H1 (cell line): ENCODE measurements around the gene ASPRV1. TPM values are rescaled to one million over a fixed set of nuclear protein-coding genes. Genes with fewer than 3 reads are reported as not detected.

Experiments used
- HDAC2 ChIP-seq, 2 experiments: fragments of 300-600 bp in 1 of 2; sonication (generic) in 1 of 2; IDR thresholded peaks; 2 replicates each; pipeline ENCODE4 v1.6.1; 2011 to 2012; ENCODE audit warnings: low read depth in 2 of 2, low read length in 2 of 2, mild to moderate bottlenecking in 2 of 2, moderate library complexity in 2 of 2, borderline replicate concordance in 1 of 2, inconsistent platforms in 1 of 2
- KDM4A ChIP-seq: IDR thresholded peaks from one replicate; pipeline ENCODE4 v1.7.1; 2012; ENCODE audit warnings: low read depth, mild to moderate bottlenecking, moderate library complexity, low read length, inconsistent platforms; ENCODE audit not compliant: severe bottlenecking
- SIX5 ChIP-seq: IDR thresholded peaks from 2 replicates; pipeline ENCODE4 v1.6.1; 2011; ENCODE audit warnings: mild to moderate bottlenecking, low read depth, low read length
- ZNF274 ChIP-seq: IDR thresholded peaks from 2 replicates; pipeline ENCODE4 v1.7.0; 2012; ENCODE audit warnings: low read length, borderline replicate concordance; ENCODE audit errors: extremely low read depth
- polyA plus RNA-seq, 7 experiments: library from polyadenylated mRNA; depleted of rRNA in 3 of 7; stranded (reverse) in 5 of 7; unstranded in 2 of 7; fragments of >200 nt in 5 of 7; fragments of 200-250 nt in 2 of 7; gene quantifications; 1 replicate in 5 of 7; 2 replicates in 1 of 7; 4 replicates in 1 of 7; pipeline versions ENCODE4 v1.2.1 to v1.2.3, GENCODE V29; 2011 to 2013; ENCODE audit warnings: missing spikeins in 2 of 7, mixed read lengths in 2 of 7
- total RNA-seq: library from RNA; stranded (reverse); fragmentation: NEBNext Ultra II Directional; extraction: Animal tissue kit (Norgen Biotek cat#: 25700); gene quantifications from 2 replicates; pipeline ENCODE4 v1.2.1, GENCODE V29; 2021
- TF ChIP-seq, protein P1 (sequence below): IDR thresholded peaks from 2 replicates; pipeline ENCODE4 v1.6.1; 2012; ENCODE audit warnings: low read length, inconsistent platforms

Gene ASPRV1
- total and polyA plus RNA-seq, 2 of the 8 experiments (the other 6 are each of a cell fraction or from before 2014, with no cell fraction given) = 0.59 to 0.95 TPM

DNA sequence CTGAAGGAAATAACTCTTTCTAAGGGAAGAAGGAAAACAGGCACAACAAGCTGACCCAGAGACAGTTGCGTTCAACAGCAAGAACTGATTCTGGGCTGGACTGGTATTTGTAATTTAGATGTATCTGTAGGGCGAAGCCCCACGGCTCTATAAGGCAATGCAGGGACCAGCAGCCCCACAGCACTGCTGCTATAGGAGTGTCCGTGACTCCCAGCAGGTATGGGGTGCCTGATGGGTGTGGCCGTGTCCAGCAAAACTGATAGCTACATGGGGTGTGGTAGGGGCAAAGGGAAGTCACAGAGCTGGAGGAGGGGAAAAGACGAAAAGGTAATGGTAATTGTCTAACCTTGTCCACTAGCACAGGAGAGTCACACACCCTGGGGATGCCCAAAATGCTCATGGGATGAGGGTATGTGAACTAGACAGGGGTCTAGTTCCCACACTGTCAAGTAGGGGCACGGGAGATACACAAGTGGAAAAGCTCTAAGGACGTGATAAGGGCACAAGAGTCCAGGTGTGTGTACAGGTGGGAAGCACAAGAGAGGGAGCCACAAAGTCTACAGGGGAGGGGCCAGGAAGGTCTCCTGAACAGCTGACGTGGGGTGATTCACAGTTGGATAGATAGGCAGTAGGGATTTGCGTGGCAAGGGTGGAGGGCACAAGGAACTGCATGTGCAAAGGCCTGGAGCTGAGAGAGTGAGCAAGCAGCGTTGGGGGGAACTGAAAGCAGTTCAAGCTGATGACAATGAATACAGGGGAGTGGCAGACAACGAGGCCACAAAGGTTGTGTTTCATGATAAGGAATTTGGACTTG lies 48.5 kb upstream of the ASPRV1 start (continued):
- TF ChIP-seq SIX5 = no peak
- TF ChIP-seq, protein P1, sequence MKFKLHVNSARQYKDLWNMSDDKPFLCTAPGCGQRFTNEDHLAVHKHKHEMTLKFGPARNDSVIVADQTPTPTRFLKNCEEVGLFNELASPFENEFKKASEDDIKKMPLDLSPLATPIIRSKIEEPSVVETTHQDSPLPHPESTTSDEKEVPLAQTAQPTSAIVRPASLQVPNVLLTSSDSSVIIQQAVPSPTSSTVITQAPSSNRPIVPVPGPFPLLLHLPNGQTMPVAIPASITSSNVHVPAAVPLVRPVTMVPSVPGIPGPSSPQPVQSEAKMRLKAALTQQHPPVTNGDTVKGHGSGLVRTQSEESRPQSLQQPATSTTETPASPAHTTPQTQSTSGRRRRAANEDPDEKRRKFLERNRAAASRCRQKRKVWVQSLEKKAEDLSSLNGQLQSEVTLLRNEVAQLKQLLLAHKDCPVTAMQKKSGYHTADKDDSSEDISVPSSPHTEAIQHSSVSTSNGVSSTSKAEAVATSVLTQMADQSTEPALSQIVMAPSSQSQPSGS = no peak
- no peak for TF ChIP-seq KDM4A
- no peak for TF ChIP-seq ZNF274
- TF ChIP-seq HDAC2 (IDR thresholded peaks at IDR 0.05; ENCODE audit: borderline replicate concordance in 1 of 2, low read depth in 2 of 2, low read length in 2 of 2) = no peak
